ENCODE results near the gene WFIKKN2. TPM values are rescaled to one million over a fixed set of nuclear protein-coding genes. Genes with fewer than 3 reads are reported as not detected.
"Not testable (repeated sequence)": the region's sequence is repeated elsewhere in the genome, so short reads cannot be mapped to it uniquely, and the experiment has no call there.

The WFIKKN2 gene
- total RNA-seq, 1 experiment from 2014 or later = not detected

DNA sequence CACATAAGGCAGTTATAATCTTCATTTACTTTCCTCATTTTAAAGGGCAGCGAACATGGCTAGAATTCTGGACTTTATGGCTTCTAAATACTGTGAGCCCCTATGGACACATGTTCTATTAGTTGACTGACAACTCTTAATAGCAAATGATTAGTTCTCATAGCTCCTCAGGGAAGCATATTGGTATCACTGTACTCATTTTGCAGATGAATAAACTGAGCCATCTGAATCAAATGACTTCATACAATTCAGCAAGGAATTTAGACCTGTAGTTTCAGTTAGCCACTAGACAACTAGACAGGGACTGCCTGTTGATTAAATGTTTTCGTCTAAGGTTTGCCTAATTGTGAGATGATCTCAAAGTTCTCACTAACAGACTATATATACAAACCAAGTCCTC lies 21.0 kb downstream of the WFIKKN2 start:
- H3K9me3 ChIP-seq (ENCODE audit: low read depth, low read length, poor library complexity, severe bottlenecking) = no peaks in the 10 kb centered on the region
- ChIA-PET POLR2A (ENCODE audit: low non-redundant PET) (no interaction called here), CTCF (interaction anchor here (0.7 kb wide), 1 partner anchor 9 kb away, joined by 12 read pairs; no protein-coding TSS in a partner anchor)
- intact Hi-C loops (cut with micrococcal nuclease; ENCODE audit: unreplicated experiment) = loop anchor here (10.0 kb wide), 1 partner anchor 198 kb away; no protein-coding TSS in a partner anchor
- no peak overlapping the region for H3K27ac ChIP-seq (ENCODE audit: low read depth, low read length, poor library complexity, severe bottlenecking)
- no peaks in the 10 kb centered on the region for H3K27me3 ChIP-seq (replicated peaks; ENCODE audit: insufficient read depth, low read depth, low read length, poor library complexity)
- BruUV-seq (replicated peaks) = no TSS peak
- no peak for TF ChIP-seq EZH2 (IDR thresholded peaks at IDR 0.05; ENCODE audit: borderline replicate concordance, low read depth, low read length, poor library complexity, severe bottlenecking)
- TF ChIP-seq, protein P1, sequence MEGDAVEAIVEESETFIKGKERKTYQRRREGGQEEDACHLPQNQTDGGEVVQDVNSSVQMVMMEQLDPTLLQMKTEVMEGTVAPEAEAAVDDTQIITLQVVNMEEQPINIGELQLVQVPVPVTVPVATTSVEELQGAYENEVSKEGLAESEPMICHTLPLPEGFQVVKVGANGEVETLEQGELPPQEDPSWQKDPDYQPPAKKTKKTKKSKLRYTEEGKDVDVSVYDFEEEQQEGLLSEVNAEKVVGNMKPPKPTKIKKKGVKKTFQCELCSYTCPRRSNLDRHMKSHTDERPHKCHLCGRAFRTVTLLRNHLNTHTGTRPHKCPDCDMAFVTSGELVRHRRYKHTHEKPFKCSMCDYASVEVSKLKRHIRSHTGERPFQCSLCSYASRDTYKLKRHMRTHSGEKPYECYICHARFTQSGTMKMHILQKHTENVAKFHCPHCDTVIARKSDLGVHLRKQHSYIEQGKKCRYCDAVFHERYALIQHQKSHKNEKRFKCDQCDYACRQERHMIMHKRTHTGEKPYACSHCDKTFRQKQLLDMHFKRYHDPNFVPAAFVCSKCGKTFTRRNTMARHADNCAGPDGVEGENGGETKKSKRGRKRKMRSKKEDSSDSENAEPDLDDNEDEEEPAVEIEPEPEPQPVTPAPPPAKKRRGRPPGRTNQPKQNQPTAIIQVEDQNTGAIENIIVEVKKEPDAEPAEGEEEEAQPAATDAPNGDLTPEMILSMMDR (conservative IDR thresholded peaks at IDR 0.05; ENCODE audit: low read depth, low read length) = no peak
- no peak overlapping the region for H3K4me3 ChIP-seq (ENCODE audit: low read depth, low read length, poor library complexity, severe bottlenecking)
- peaks cover under 1% of the 10 kb centered on the region for H3K36me3 ChIP-seq (ENCODE audit: insufficient read depth, low read length, poor library complexity, severe bottlenecking)
- DNase-seq (ENCODE audit: low spot score) = no peak
- no peaks in the 10 kb centered on the region for H3K4me1 ChIP-seq (ENCODE audit: insufficient read depth, low read length, poor library complexity, severe bottlenecking)

DNA sequence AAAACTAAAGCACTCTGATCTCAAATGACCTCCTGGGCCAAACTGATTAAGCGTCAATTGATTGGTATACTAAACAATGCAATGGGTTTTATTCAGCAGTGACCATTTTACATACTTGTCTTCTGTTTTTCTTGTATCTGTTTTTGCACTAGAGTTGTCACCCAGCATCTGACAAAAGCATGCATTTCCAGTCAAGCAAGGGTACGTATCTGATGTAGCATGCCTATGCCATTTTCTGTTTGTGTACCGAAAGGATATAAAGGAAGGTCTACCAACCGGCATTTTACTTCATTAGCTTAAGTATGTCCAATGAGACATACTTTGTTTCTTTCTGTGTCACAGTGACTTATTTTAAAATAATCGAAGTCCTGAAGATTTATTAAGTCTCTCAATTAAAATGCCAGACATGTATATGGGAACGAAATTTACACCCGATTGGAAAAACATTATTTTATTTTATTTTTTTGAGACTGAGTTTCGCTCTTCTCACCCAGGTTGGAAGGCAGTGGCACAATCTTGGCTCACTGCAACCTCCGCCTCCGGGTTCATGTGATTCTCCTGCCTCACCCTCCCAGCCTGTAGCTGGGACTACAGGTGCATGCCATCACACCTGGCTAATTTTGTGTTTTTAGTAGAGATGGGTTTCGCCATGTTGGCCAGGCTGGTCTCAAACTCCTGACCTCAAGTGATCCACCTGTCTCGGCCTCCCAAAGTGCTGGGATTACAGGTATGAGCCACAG lies 23.3 kb downstream of the WFIKKN2 start:
- no peak for DNase-seq (ENCODE audit: low spot score)
- CTCF ChIA-PET = no interaction called here
- no peak overlapping the region for H3K4me3 ChIP-seq (ENCODE audit: low read depth, low read length, poor library complexity, severe bottlenecking)
- peaks cover 23% of the 10 kb centered on the region for H3K36me3 ChIP-seq (ENCODE audit: insufficient read depth, low read length, poor library complexity, severe bottlenecking)
- H3K27me3 ChIP-seq (replicated peaks; ENCODE audit: insufficient read depth, low read depth, low read length, poor library complexity) = no peaks in the 10 kb centered on the region
- no peak for TF ChIP-seq EZH2 (IDR thresholded peaks at IDR 0.05; ENCODE audit: borderline replicate concordance, low read depth, low read length, poor library complexity, severe bottlenecking)
- TF ChIP-seq, protein P1 (conservative IDR thresholded peaks at IDR 0.05; ENCODE audit: low read depth, low read length) = no peak
- intact Hi-C loops (cut with micrococcal nuclease; ENCODE audit: unreplicated experiment) = loop anchor here (10.0 kb wide), 1 partner anchor 196 kb away; no protein-coding TSS in a partner anchor
- no peak overlapping the region for H3K27ac ChIP-seq (ENCODE audit: low read depth, low read length, poor library complexity, severe bottlenecking)
- POLR2A ChIA-PET (ENCODE audit: low non-redundant PET) = no interaction called here
- H3K4me1 ChIP-seq (ENCODE audit: insufficient read depth, low read length, poor library complexity, severe bottlenecking) = no peaks in the 10 kb centered on the region
- no TSS peak for BruUV-seq (replicated peaks)
- no peaks in the 10 kb centered on the region for H3K9me3 ChIP-seq (ENCODE audit: low read depth, low read length, poor library complexity, severe bottlenecking)

DNA sequence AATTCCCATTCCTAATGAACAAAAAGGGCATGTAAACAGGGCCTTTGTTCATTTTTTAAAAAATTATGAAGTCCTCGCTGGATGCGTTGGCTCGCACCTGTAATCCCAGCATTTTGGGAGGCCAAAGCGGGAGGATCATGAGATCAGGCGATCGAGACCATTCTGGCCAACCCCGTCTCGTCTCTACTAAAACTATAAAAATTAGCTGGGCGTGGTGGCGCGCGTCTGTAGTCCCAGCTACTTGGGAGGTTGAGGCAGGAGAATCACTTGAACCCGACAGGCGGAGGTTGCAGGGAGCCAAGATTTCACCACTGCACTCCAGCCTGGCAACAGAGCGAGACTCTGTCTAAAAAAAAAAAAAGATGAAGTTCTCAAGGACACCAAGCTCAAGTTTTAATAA lies 24.3 kb downstream of the WFIKKN2 start:
- BruUV-seq (replicated peaks); POLR2A ChIA-PET (ENCODE audit: low non-redundant PET); DNase-seq (ENCODE audit: low spot score); H3K27me3 ChIP-seq (replicated peaks; ENCODE audit: insufficient read depth, low read depth, low read length, poor library complexity); H3K4me1 ChIP-seq (ENCODE audit: insufficient read depth, low read length, poor library complexity, severe bottlenecking); H3K9me3 ChIP-seq (ENCODE audit: low read depth, low read length, poor library complexity, severe bottlenecking); H3K27ac ChIP-seq (ENCODE audit: low read depth, low read length, poor library complexity, severe bottlenecking); H3K4me3 ChIP-seq (ENCODE audit: low read depth, low read length, poor library complexity, severe bottlenecking); CTCF ChIA-PET: not testable (repeated sequence)
- H3K36me3 ChIP-seq (ENCODE audit: insufficient read depth, low read length, poor library complexity, severe bottlenecking) = peaks cover 24% of the 10 kb centered on the region
- intact Hi-C loops (cut with micrococcal nuclease; ENCODE audit: unreplicated experiment) = loop anchor here (10.0 kb wide), 1 partner anchor 195 kb away; no protein-coding TSS in a partner anchor

DNA sequence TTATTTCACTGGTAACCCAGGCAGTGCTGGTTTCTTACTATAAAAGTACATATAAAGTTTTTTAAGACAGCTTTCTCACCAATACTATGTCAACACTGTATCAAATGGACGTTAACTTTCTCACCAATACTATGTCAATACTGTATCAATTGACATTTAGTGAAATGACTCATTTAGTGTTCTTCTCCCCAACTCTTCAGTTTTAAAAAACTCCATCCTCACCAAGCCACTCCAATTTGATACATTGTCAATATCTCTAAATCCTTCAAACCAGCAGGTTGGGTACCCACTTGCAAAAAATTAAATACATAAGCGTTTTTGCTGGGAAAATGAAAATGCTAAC lies 25.9 kb downstream of the WFIKKN2 start:
- Histone ChIP-seq H3K27me3 (replicated peaks; ENCODE audit: insufficient read depth, low read depth, low read length, poor library complexity) (no peaks in the 10 kb centered on the region), H3K9me3 (ENCODE audit: low read depth, low read length, poor library complexity, severe bottlenecking) (no peaks in the 10 kb centered on the region), H3K27ac (ENCODE audit: low read depth, low read length, poor library complexity, severe bottlenecking) (no peak overlapping the region), H3K4me1 (ENCODE audit: insufficient read depth, low read length, poor library complexity, severe bottlenecking) (peaks cover 6% of the 10 kb centered on the region), H3K4me3 (ENCODE audit: low read depth, low read length, poor library complexity, severe bottlenecking) (no peak overlapping the region), H3K36me3 (ENCODE audit: insufficient read depth, low read length, poor library complexity, severe bottlenecking) (peaks cover 24% of the 10 kb centered on the region)
- TF ChIP-seq, protein P1 (conservative IDR thresholded peaks at IDR 0.05; ENCODE audit: low read depth, low read length) = no peak
- TF ChIP-seq EZH2 (IDR thresholded peaks at IDR 0.05; ENCODE audit: borderline replicate concordance, low read depth, low read length, poor library complexity, severe bottlenecking) = no peak
- no peak for DNase-seq (ENCODE audit: low spot score)
- POLR2A ChIA-PET (ENCODE audit: low non-redundant PET) = no interaction called here
- intact Hi-C loops (cut with micrococcal nuclease; ENCODE audit: unreplicated experiment) = no loop called here
- BruUV-seq (replicated peaks) = no TSS peak
- CTCF ChIA-PET = interaction anchor here (0.6 to 1.0 kb wide), 2 partner anchors 9 to 70 kb away, joined by 3 to 9 read pairs; no protein-coding TSS in a partner anchor
